Measurements from ENCODE around the gene ADK.
"Not testable (repeated sequence)": the region's sequence is repeated elsewhere in the genome, so short reads cannot be mapped to it uniquely, and the experiment has no call there.

ADK gene

DNA sequence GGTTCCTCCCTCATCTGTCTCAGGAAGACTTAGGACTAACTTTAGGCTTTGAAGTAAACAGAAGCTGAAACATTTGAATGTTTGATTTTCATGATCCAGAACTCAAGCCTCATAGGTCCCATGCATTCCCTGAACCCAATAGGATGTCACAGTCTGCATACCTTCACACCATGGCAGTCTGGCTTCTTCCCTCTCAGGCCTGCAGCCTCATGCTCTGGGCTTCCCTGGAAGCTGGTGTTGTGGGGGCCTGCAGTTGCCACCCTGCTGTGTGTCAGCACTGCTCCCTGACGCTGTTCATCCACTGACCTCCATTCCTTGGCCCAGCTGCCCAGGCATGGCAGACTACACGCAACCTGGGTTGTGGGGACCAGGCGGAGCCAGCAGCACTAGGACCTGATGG is 407.9 kb downstream of the ADK start:
- Histone ChIP-seq H3K9me3 (no peaks in the 10 kb centered on the region), H3K27ac (no peak overlapping the region), H3K4me1 (ENCODE audit: control insufficient read depth in 1 of 2, insufficient read depth in 1 of 2, low read depth in 1 of 2, low read length in 1 of 2) (no peaks in the 10 kb centered on the region), H3K27me3 (no peaks in the 10 kb centered on the region), H3K36me3 (peaks cover 3% of the 10 kb centered on the region), H3K4me3 (ENCODE audit: low read depth in 1 of 2, low read length in 1 of 2) (no peak overlapping the region)
- TF ChIP-seq, protein P1, sequence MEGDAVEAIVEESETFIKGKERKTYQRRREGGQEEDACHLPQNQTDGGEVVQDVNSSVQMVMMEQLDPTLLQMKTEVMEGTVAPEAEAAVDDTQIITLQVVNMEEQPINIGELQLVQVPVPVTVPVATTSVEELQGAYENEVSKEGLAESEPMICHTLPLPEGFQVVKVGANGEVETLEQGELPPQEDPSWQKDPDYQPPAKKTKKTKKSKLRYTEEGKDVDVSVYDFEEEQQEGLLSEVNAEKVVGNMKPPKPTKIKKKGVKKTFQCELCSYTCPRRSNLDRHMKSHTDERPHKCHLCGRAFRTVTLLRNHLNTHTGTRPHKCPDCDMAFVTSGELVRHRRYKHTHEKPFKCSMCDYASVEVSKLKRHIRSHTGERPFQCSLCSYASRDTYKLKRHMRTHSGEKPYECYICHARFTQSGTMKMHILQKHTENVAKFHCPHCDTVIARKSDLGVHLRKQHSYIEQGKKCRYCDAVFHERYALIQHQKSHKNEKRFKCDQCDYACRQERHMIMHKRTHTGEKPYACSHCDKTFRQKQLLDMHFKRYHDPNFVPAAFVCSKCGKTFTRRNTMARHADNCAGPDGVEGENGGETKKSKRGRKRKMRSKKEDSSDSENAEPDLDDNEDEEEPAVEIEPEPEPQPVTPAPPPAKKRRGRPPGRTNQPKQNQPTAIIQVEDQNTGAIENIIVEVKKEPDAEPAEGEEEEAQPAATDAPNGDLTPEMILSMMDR (IDR thresholded peaks at IDR 0.05), result no peak

DNA sequence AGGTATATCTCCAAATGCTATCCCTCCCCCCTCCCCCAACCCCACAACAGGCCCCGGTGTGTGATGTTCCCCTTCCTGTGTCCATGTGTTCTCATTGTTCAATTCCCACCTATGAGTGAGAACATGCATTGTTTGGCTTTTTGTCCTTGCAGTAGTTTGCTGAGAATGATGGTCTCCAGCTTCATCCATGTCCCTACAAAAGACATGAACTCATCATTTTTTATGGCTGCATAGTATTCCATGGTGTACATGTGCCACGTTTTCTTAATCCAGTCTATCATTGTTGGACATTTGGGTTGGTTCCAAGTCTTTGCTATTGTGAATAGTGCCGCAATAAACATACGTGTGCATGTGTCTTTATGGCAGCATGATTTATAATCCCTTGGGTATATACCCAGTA is 417.9 kb downstream of the ADK start:
- not testable (repeated sequence) for H3K4me1 ChIP-seq (ENCODE audit: control insufficient read depth in 1 of 2, insufficient read depth in 1 of 2, low read depth in 1 of 2, low read length in 1 of 2); H3K27me3 ChIP-seq; H3K4me3 ChIP-seq (ENCODE audit: low read depth in 1 of 2, low read length in 1 of 2); H3K27ac ChIP-seq; H3K9me3 ChIP-seq; H3K36me3 ChIP-seq

DNA sequence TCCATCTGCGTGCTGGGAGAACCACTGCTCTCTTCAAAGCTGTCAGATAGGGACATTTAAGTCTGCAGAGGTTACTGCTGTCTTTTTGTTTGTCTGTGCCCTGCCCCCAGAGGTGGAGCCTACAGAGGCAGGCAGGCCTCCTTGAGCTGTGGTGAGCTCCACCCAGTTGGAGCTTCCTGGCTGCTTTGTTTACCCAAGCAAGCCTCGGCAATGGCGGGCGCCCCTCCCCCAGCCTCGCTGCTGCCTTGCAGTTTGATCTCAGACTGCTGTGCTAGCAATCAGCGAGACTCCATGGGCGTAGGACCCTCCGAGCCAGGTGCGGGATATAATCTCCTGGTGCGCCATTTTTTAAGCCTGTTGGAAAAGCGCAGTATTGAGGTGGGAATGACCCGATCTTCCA is 422.5 kb downstream of the ADK start:
- H3K27me3 ChIP-seq; H3K9me3 ChIP-seq; H3K4me3 ChIP-seq (ENCODE audit: low read depth in 1 of 2, low read length in 1 of 2); H3K27ac ChIP-seq; H3K4me1 ChIP-seq (ENCODE audit: control insufficient read depth in 1 of 2, insufficient read depth in 1 of 2, low read depth in 1 of 2, low read length in 1 of 2); H3K36me3 ChIP-seq: not testable (repeated sequence)

DNA sequence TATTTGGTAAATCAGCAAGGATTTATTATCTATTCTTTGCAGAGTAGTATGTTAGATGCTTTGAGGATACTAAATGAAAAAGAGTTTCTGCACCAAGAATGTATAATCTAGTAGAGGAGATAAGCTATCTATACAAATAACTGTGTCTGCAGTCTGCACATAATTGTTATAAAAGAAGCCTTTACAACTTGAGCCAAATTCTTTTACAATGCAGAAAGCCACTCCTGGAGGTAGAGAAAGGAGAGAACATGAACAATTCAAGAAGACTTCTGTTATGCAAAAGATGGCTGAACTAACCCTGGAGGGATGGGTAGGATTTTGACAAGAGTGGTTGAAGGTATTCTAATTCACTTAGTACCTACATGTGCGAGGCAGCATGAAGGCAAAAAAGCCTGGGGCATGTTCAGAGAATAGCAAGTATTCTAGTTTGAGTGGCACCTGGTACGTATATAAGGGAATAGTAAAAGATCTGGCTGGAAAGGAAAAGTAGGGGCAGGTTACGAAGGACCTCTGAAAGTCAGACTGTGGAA is 424.2 kb downstream of the ADK start:
- Histone ChIP-seq H3K4me3 (ENCODE audit: low read depth in 1 of 2, low read length in 1 of 2) (no peak overlapping the region), H3K9me3 (no peaks in the 10 kb centered on the region), H3K27me3 (no peaks in the 10 kb centered on the region), H3K27ac (no peak overlapping the region), H3K36me3 (no peaks in the 10 kb centered on the region), H3K4me1 (ENCODE audit: control insufficient read depth in 1 of 2, insufficient read depth in 1 of 2, low read depth in 1 of 2, low read length in 1 of 2) (no peaks in the 10 kb centered on the region)
- TF ChIP-seq, protein P1 (IDR thresholded peaks at IDR 0.05), result no peak

DNA sequence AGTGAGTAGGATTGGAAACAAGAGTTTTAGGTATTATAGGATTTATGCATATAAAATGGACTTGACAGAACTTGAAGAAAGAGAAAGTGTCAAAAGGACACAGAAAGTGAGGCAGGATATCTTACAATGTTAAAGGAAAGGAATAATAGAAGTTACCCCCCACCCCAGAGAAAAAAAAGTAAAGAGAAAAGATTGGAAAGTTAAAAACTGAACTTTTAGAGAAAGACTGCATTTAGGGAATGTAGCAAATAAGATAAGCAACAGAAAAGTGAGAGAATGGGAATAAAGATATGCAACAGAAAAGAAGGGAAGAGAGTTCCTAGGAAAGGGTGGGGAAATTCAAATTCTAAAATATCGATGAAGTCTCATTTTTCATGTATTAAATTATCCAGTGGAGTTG is 424.9 kb downstream of the ADK start:
- Histone ChIP-seq H3K4me3 (ENCODE audit: low read depth in 1 of 2, low read length in 1 of 2) (no peak overlapping the region), H3K9me3 (no peaks in the 10 kb centered on the region), H3K27me3 (no peaks in the 10 kb centered on the region), H3K4me1 (ENCODE audit: control insufficient read depth in 1 of 2, insufficient read depth in 1 of 2, low read depth in 1 of 2, low read length in 1 of 2) (no peaks in the 10 kb centered on the region), H3K36me3 (no peaks in the 10 kb centered on the region), H3K27ac (no peak overlapping the region)
- TF ChIP-seq, protein P1 (IDR thresholded peaks at IDR 0.05), result no peak

DNA sequence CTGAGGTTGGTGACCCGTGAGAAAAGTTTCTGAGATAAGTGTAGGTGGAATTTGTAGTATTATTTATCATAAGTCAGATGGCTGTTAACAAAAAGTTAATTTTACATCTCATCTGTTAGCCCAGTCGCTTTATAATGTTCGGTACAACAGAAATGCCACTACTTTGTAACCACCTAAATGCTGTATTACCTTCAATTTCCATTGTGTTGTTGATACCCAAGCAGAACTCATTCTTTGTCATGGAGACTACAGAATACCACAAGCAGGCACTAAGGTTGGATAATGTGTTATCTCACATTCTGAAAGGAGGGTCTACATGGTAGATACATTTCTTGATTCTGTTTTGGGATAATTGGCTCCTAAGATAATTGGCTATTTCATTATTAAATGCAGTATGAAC is 425.6 kb downstream of the ADK start:
- Histone ChIP-seq H3K27ac (no peak overlapping the region), H3K4me1 (ENCODE audit: control insufficient read depth in 1 of 2, insufficient read depth in 1 of 2, low read depth in 1 of 2, low read length in 1 of 2) (no peaks in the 10 kb centered on the region), H3K36me3 (no peaks in the 10 kb centered on the region), H3K27me3 (no peaks in the 10 kb centered on the region), H3K9me3 (no peaks in the 10 kb centered on the region), H3K4me3 (ENCODE audit: low read depth in 1 of 2, low read length in 1 of 2) (no peak overlapping the region)
- TF ChIP-seq, protein P1 (IDR thresholded peaks at IDR 0.05), result no peak

DNA sequence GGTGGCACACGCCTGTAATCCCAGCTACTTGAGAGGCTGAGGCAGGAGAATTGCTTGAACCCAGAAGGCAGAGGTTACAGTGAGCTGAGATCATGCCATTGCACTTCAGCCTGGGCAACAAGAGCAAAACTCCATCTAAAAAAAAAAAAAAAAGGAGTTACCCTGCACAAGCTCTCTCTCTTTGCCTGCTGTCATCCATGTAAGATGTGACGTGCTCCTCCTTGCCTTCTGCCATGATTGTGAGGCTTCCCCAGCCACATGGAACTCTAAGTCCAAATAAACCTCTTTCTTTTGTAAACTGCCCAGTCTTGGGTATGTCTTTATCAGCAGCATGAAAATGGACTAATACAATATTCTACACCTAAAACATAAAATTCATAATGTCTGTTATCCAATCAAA is 429.4 kb downstream of the ADK start:
- not testable (repeated sequence) for H3K4me3 ChIP-seq (ENCODE audit: low read depth in 1 of 2, low read length in 1 of 2); H3K27me3 ChIP-seq

More for the DNA sequence above, 429.4 kb downstream of the ADK start:
- not testable (repeated sequence) for H3K27ac ChIP-seq; H3K9me3 ChIP-seq; H3K36me3 ChIP-seq; H3K4me1 ChIP-seq (ENCODE audit: control insufficient read depth in 1 of 2, insufficient read depth in 1 of 2, low read depth in 1 of 2, low read length in 1 of 2)

Measured in neutrophil (primary cell).